Measurements from ENCODE around the gene SLC25A12.
"Not testable (repeated sequence)": the region's sequence is repeated elsewhere in the genome, so short reads cannot be mapped to it uniquely, and the experiment has no call there.

Gene SLC25A12

GRCh38 chr2:171893824-171894611 lies at the start of gene SLC25A12:
Gene SLC25A12, minus strand, starts transcription at chr2:171894244. Its CDS starts 30 bp downstream, at chr2:171894214.
- DNase-seq (ENCODE audit: low read depth, low spot score): peak; percentile 46

GRCh38 chr2:171941316-171941699 lies 47.3 kb upstream of the SLC25A12 start:
- DNase-seq (ENCODE audit: low read depth, low spot score): no peak

GRCh38 chr2:171939743-171940071 lies 45.7 kb upstream of the SLC25A12 start:
- DNase-seq (ENCODE audit: low read depth, low spot score): no peak

GRCh38 chr2:171939058-171939742 lies 45.2 kb upstream of the SLC25A12 start:
- DNase-seq (ENCODE audit: low read depth, low spot score): no peak

GRCh38 chr2:171930385-171930784 lies 36.3 kb upstream of the SLC25A12 start:
- no peak for DNase-seq (ENCODE audit: low read depth, low spot score)

- DNase-seq (ENCODE audit: low read depth, low spot score): no peak
Observed at GRCh38 chr2:171924170-171924942, 30.3 kb upstream of the SLC25A12 start.

- DNase-seq (ENCODE audit: low read depth, low spot score): no peak
Observed at GRCh38 chr2:171923206-171923605, 29.2 kb upstream of the SLC25A12 start.

GRCh38 chr2:171922230-171923022 lies 28.4 kb upstream of the SLC25A12 start, which contains the start of gene HAT1:
Gene HAT1, plus strand, starts transcription at chr2:171922461. Its CDS starts 40 bp downstream, at chr2:171922501.
- DNase-seq (ENCODE audit: low read depth, low spot score): peak; percentile 95

- DNase-seq (ENCODE audit: low read depth, low spot score): no peak
Observed at GRCh38 chr2:171921970-171922229, 27.9 kb upstream of the SLC25A12 start.

GRCh38 chr2:171919453-171919852 lies 25.4 kb upstream of the SLC25A12 start:
- no peak for DNase-seq (ENCODE audit: low read depth, low spot score)

GRCh38 chr2:171913517-171913916 lies 19.5 kb upstream of the SLC25A12 start:
- no peak for DNase-seq (ENCODE audit: low read depth, low spot score)

- no peak for DNase-seq (ENCODE audit: low read depth, low spot score)
Observed at GRCh38 chr2:171910494-171910893, 16.4 kb upstream of the SLC25A12 start.

GRCh38 chr2:171909266-171909665 lies 15.2 kb upstream of the SLC25A12 start:
- DNase-seq (ENCODE audit: low read depth, low spot score): no peak

- no peak for DNase-seq (ENCODE audit: low read depth, low spot score)
Observed at GRCh38 chr2:171908235-171908634, 14.2 kb upstream of the SLC25A12 start.

- DNase-seq (ENCODE audit: low read depth, low spot score): no peak
Observed at GRCh38 chr2:171902840-171903420, 8.9 kb upstream of the SLC25A12 start.

GRCh38 chr2:171899623-171900282 lies 5.7 kb upstream of the SLC25A12 start:
- DNase-seq (ENCODE audit: low read depth, low spot score): not testable (repeated sequence)

GRCh38 chr2:171895786-171896185 lies 1.7 kb upstream of the SLC25A12 start:
- DNase-seq (ENCODE audit: low read depth, low spot score): no peak

- no peak for DNase-seq (ENCODE audit: low read depth, low spot score)
Observed at GRCh38 chr2:171894612-171894947, 536 bp upstream of the SLC25A12 start.

GRCh38 chr2:171893196-171893823 lies 734 bp downstream of the SLC25A12 start:
- no peak for DNase-seq (ENCODE audit: low read depth, low spot score)

- DNase-seq (ENCODE audit: low read depth, low spot score): no peak
Observed at GRCh38 chr2:171889808-171890207, 4.2 kb downstream of the SLC25A12 start.
